A549 (cell line): Measurements from ENCODE around the gene PKLR. TPM values are rescaled to one million over a fixed set of nuclear protein-coding genes. Genes with fewer than 3 reads are reported as not detected.

Source experiments
- ATAC-seq, 2 experiments: fragments of 200-7000 bp in 1 of 2; fragments of >200 bp in 1 of 2; cut with Nextera tagmentation in 1 of 2; cut with Tn5 transposase in 1 of 2; 3 replicates each; pipeline versions ENCODE4 v1.8.0 to v1.9.1; 2018 to 2020; ENCODE audit warnings: mild to moderate bottlenecking in 1 of 2, moderate library complexity in 1 of 2
- CTCF ChIA-PET: fragments of 300-600 bp; sonication (Branson Sonifier 250); formaldehyde crosslinking; extraction: SDS; loops from one replicate; lab custom pipeline; 2021; ENCODE audit warnings: antibody characterized with exemption, inconsistent platforms; lab: Yijun Ruan, JAX
- POLR2A ChIA-PET: fragments of 350-600 bp; formaldehyde crosslinking; extraction: SDS; loops from one replicate; lab custom pipeline; 2021; ENCODE audit warnings: antibody characterized with exemption, inconsistent platforms; lab: Yijun Ruan, JAX
- DNase-seq, 2 experiments: peaks; one replicate each; pipeline versions ENCODE4 v3.0.0 to v3.0.0-alpha.2; 2011 to 2016; ENCODE audit warnings: low read depth in 1 of 2, low spot score in 1 of 2
- FAIRE-seq: peaks from 2 replicates; lab custom pipeline; 2011; peaks lifted over from hg19 to GRCh38; lab: Jason Lieb, UNC
- H3K27ac ChIP-seq, 2 experiments: fragments of >200 bp; sonication (Bioruptor Twin); formaldehyde crosslinking; 3 replicates each; pipeline ENCODE4 v1.5.1; 2016 to 2017
- H3K4me1 ChIP-seq: fragments of >200 bp; sonication (Bioruptor Twin); formaldehyde crosslinking; 3 replicates; pipeline ENCODE4 v1.6.1; 2016
- H3K4me2 ChIP-seq: fragments of >200 bp; sonication (Bioruptor Twin); formaldehyde crosslinking; 3 replicates; pipeline ENCODE4 v1.6.1; 2016
- H3K4me3 ChIP-seq: fragments of >200 bp; sonication (Bioruptor Twin); formaldehyde crosslinking; 3 replicates; pipeline ENCODE4 v1.5.1; 2016
- H3K9me3 ChIP-seq: fragments of >200 bp; sonication (Bioruptor Twin); formaldehyde crosslinking; 3 replicates; pipeline ENCODE4 v1.6.1; 2016
- BCL3 ChIP-seq: fragments of >200 bp; sonication (Bioruptor Twin); formaldehyde crosslinking; IDR thresholded peaks from 3 replicates; pipeline ENCODE4 v1.6.1; 2016
- CBX2 ChIP-seq: fragments of 200-600 bp; sonication (generic); IDR thresholded peaks from 2 replicates; pipeline ENCODE4 v1.6.1; 2016; ENCODE audit warnings: low read depth, mild to moderate bottlenecking, borderline replicate concordance
- CHD2 ChIP-seq: fragments of 150-350 bp; IDR thresholded peaks from 2 replicates; pipeline ENCODE4 v1.6.1; 2014; ENCODE audit warnings: low read length; ENCODE audit not compliant: partially characterized antibody
- CTCF ChIP-seq: fragments of >200 bp; sonication (Bioruptor Twin); formaldehyde crosslinking; IDR thresholded peaks from 3 replicates; pipeline ENCODE4 v1.5.1; 2016
- ELK1 ChIP-seq: fragments of 150-350 bp; IDR thresholded peaks from 2 replicates; pipeline ENCODE4 v1.6.1; 2014; ENCODE audit warnings: low read depth, mild to moderate bottlenecking, low read length
- EP300 ChIP-seq, 2 experiments: fragments of >200 bp; sonication (Bioruptor Twin); formaldehyde crosslinking; IDR thresholded peaks; 2 replicates in 1 of 2; 3 replicates in 1 of 2; pipeline ENCODE4 v1.6.1; 2016 to 2017
- ESRRA ChIP-seq: fragments of 150-350 bp; IDR thresholded peaks from 2 replicates; pipeline ENCODE4 v1.6.1; 2014; ENCODE audit warnings: mild to moderate bottlenecking, low read length, borderline replicate concordance
- FOSB ChIP-seq: fragments of 250-450 bp; sonication (Bioruptor Pico); IDR thresholded peaks from 2 replicates; pipeline ENCODE4 v1.5.0; 2020; ENCODE audit warnings: mild to moderate bottlenecking, moderate library complexity
- FOXS1 ChIP-seq: fragments of 250-450 bp; sonication (Bioruptor Pico); IDR thresholded peaks from 2 replicates; pipeline ENCODE4 v1.5.0; 2020; ENCODE audit warnings: mild to moderate bottlenecking, moderate library complexity
- HDAC2 ChIP-seq: fragments of 200-600 bp; sonication (generic); IDR thresholded peaks from 2 replicates; pipeline ENCODE4 v1.6.1; 2016
- JUNB ChIP-seq: fragments of >200 bp; sonication (Bioruptor Twin); formaldehyde crosslinking; IDR thresholded peaks from 2 replicates; pipeline ENCODE4 v1.6.1; 2016
- KDM5A ChIP-seq: fragments of 200-600 bp; sonication (generic); IDR thresholded peaks from 2 replicates; pipeline ENCODE4 v1.6.1; 2016; ENCODE audit warnings: antibody characterized with exemption, mild to moderate bottlenecking
- NFE2L2 ChIP-seq: fragments of 150-350 bp; conservative IDR thresholded peaks from 2 replicates; pipeline ENCODE4 v1.6.1; 2014; ENCODE audit warnings: low read length
- NR3C1 ChIP-seq: fragments of >200 bp; sonication (Bioruptor Twin); formaldehyde crosslinking; IDR thresholded peaks from 3 replicates; pipeline ENCODE4 v1.6.1; 2017
- PBX3 ChIP-seq: IDR thresholded peaks from 2 replicates; pipeline ENCODE4 v1.6.1; 2012
- POLR2A ChIP-seq: IDR thresholded peaks from 2 replicates; pipeline ENCODE4 v1.6.1; 2012; ENCODE audit warnings: mild to moderate bottlenecking, low read length
- POLR2AphosphoS2 ChIP-seq: conservative IDR thresholded peaks from 2 replicates; pipeline ENCODE4 v1.6.1; 2012; ENCODE audit warnings: low read length, improper control_type of control experiment, inconsistent platforms
- RARB ChIP-seq: fragments of 250-450 bp; sonication (Bioruptor Pico); IDR thresholded peaks from 2 replicates; pipeline ENCODE4 v1.8.0; 2021; ENCODE audit warnings: mild to moderate bottlenecking, moderate library complexity
- REST ChIP-seq: fragments of 200-600 bp; sonication (generic); IDR thresholded peaks from 2 replicates; pipeline ENCODE4 v1.6.1; 2016; ENCODE audit warnings: antibody characterized with exemption, mild to moderate bottlenecking, moderate library complexity
- RFX5 ChIP-seq: fragments of 450-650 bp; IDR thresholded peaks from 2 replicates; pipeline ENCODE4 v1.7.1; 2014; ENCODE audit warnings: antibody characterized with exemption, mild to moderate bottlenecking, moderate library complexity
- RNF2 ChIP-seq: fragments of 200-600 bp; sonication (generic); IDR thresholded peaks from 2 replicates; pipeline ENCODE4 v1.6.1; 2016; ENCODE audit warnings: low read depth, mild to moderate bottlenecking, antibody characterized with exemption, moderate library complexity, borderline replicate concordance
- SMC3 ChIP-seq: fragments of >200 bp; sonication (Bioruptor Twin); formaldehyde crosslinking; IDR thresholded peaks from 3 replicates; pipeline ENCODE4 v1.6.1; 2018; ENCODE audit warnings: inconsistent platforms
- TFCP2L1 ChIP-seq: fragments of 250-450 bp; sonication (Bioruptor Pico); IDR thresholded peaks from 2 replicates; pipeline ENCODE4 v1.5.0; 2021; ENCODE audit warnings: mild to moderate bottlenecking
- TP53 ChIP-seq: fragments of 250-450 bp; sonication (Bioruptor Pico); IDR thresholded peaks from 2 replicates; pipeline ENCODE4 v1.5.0; 2021; ENCODE audit warnings: mild to moderate bottlenecking, moderate library complexity
- USF2 ChIP-seq: fragments of 450-650 bp; IDR thresholded peaks from 2 replicates; pipeline ENCODE4 v1.6.1; 2014; ENCODE audit warnings: antibody characterized with exemption
- ZNF302 ChIP-seq: fragments of 250-450 bp; sonication (Bioruptor Pico); IDR thresholded peaks from 2 replicates; pipeline ENCODE4 v1.9.0; 2021; ENCODE audit warnings: inconsistent platforms, mild to moderate bottlenecking, moderate library complexity
- WGBS: methylation state at CpG from one replicate; pipeline ENCODE4 v1.1.6; 2017; ENCODE audit errors: missing lambda C conversion rate; 5-methylcytosine and 5-hydroxymethylcytosine counted together
- polyA plus RNA-seq, 4 experiments: library from polyadenylated mRNA; depleted of rRNA in 3 of 4; stranded (reverse); fragments of >200 nt; fragmentation: RNase III in 1 of 4; extraction: RNeasy Plus Mini Kit Qiagen cat#74134 plus additional on column Dnase treatment in 1 of 4; gene quantifications; 2 replicates in 3 of 4; 3 replicates in 1 of 4; pipeline ENCODE4 v1.2.3, GENCODE V29; 2011 to 2017

The PKLR gene
- polyA plus RNA-seq, 2 of the 4 experiments (the other 2 are of a cell fraction): 0.03 TPM; not detected in 1

- Histone ChIP-seq H3K4me2 (no peak overlapping the region), H3K27ac (no peak overlapping the region), H3K4me1 (peaks cover 10% of the 10 kb centered on the region), H3K4me3 (no peak overlapping the region), H3K9me3 (no peaks in the 10 kb centered on the region)
- DNase-seq (no peak), ATAC-seq (no peak)
- POLR2A ChIA-PET: no interaction called here
- WGBS: over 99% methylated on average over 9 of the region's 9 CpGs
- CTCF ChIA-PET: interaction anchor here (0.8 to 3.9 kb wide), 8 partner anchors 9 to 74 kb away, joined by 3 to 29 read pairs (median 6); partner anchors contain the start of gene HCN3
- no peak for TF ChIP-seq RFX5
- TF ChIP-seq, all 56 proteins: peak for 0
- FAIRE-seq: no peak
Observed at GRCh38 chr1:155318082-155318481, 16.8 kb upstream of the PKLR start.

GRCh38 chr1:155316922-155317321, 15.7 kb upstream of the PKLR start:
- Histone ChIP-seq H3K4me2 (no peak overlapping the region), H3K27ac (no peak overlapping the region), H3K4me3 (no peak overlapping the region), H3K9me3 (no peaks in the 10 kb centered on the region), H3K4me1 (peaks cover 4% of the 10 kb centered on the region)
- FAIRE-seq (no peak), ATAC-seq (no peak), DNase-seq (no peak)
- POLR2A ChIA-PET: interaction anchor here (0.6 kb wide), 1 partner anchor 60 kb away, joined by 3 read pairs; no protein-coding TSS in a partner anchor
- CTCF ChIA-PET: interaction anchor here (1.0 to 3.9 kb wide), 8 partner anchors 12 to 123 kb away, joined by 3 to 29 read pairs (median 6); partner anchors contain the start of gene HCN3
- WGBS: 79% methylated on average over 3 of the region's 3 CpGs
- no peak for TF ChIP-seq EP300 (IDR thresholded peaks at IDR 0.05)
- TF ChIP-seq JUNB: no peak
- TF ChIP-seq ELK1: no peak
- TF ChIP-seq KDM5A: no peak
- no peak for TF ChIP-seq RNF2
- no peak for TF ChIP-seq CHD2
- no peak for TF ChIP-seq NR3C1
- no peak for TF ChIP-seq ZNF302
- TF ChIP-seq NFE2L2: no peak
- TF ChIP-seq POLR2A: no peak
- no peak for TF ChIP-seq HDAC2
- no peak for TF ChIP-seq TP53
- TF ChIP-seq CTCF: no peak
- no peak for TF ChIP-seq BCL3

GRCh38 chr1:155313261-155313660, 12.0 kb upstream of the PKLR start:
- no peak for ATAC-seq
- Histone ChIP-seq H3K4me2 (no peak overlapping the region), H3K9me3 (no peaks in the 10 kb centered on the region), H3K4me3 (no peak overlapping the region), H3K27ac (no peak overlapping the region), H3K4me1 (peaks cover 7% of the 10 kb centered on the region; the same call in 2 of the 3 replicates)
- DNase-seq: no peak
- TF ChIP-seq EP300 (IDR thresholded peaks at IDR 0.05) (no peak), PBX3 (no peak), NFE2L2 (no peak), RFX5 (no peak), NR3C1 (no peak), TFCP2L1 (CRISPR knock-in tag) (no peak), ESRRA (no peak), REST (no peak), FOSB (no peak), FOXS1 (CRISPR knock-in tag) (no peak), POLR2AphosphoS2 (no peak), RARB (CRISPR knock-in tag) (no peak), JUNB (no peak), CBX2 (no peak), SMC3 (no peak), USF2 (no peak)
- FAIRE-seq: no peak
- 91% methylated on average over 8 of the region's 8 CpGs for WGBS
- CTCF ChIA-PET: interaction anchor here (1.0 to 5.9 kb wide), 6 partner anchors 9 to 63 kb away, joined by 3 to 41 read pairs (median 4); partner anchors contain the start of gene PKLR
- POLR2A ChIA-PET: interaction anchor here (0.6 kb wide), 1 partner anchor 41 kb away, joined by 4 read pairs; no protein-coding TSS in a partner anchor
